WTC11 (cell line): Measurements from ENCODE around the gene DHRSX. TPM values are rescaled to one million over a fixed set of nuclear protein-coding genes. Genes with fewer than 3 reads are reported as not detected.
"Not testable (repeated sequence)": the region's sequence is repeated elsewhere in the genome, so short reads cannot be mapped to it uniquely, and the experiment has no call there.

Experiments used
- ATAC-seq: fragments of 200-7000 bp; cut with Tn5 transposase; 2 replicates; pipeline ENCODE4 v1.10.0; 2021; ENCODE audit warnings: mild to moderate bottlenecking, moderate library complexity
- CTCF ChIA-PET: fragments of 300-600 bp; sonication (Branson Sonifier 250); formaldehyde crosslinking; loops from one replicate; lab custom pipeline; 2021; ENCODE audit warnings: antibody characterized with exemption; lab: Charles Lee
- POLR2A ChIA-PET: fragments of 350-600 bp; sonication (Branson Sonifier 250); formaldehyde crosslinking; loops from one replicate; lab custom pipeline; 2021; ENCODE audit warnings: antibody characterized with exemption; lab: Charles Lee
- DNase-seq: peaks from one replicate; pipeline ENCODE4 v3.0.0; 2021; ENCODE audit warnings: low spot score
- H3K27ac Mint-ChIP-seq: 2 replicates; pipeline ENCODE4 v1.8.0; 2021; ENCODE audit warnings: mixed read lengths
- H3K27me3 Mint-ChIP-seq: 2 replicates; pipeline ENCODE4 v1.8.0; 2021; ENCODE audit warnings: low read depth, mild to moderate bottlenecking, moderate library complexity, mixed read lengths
- H3K36me3 Mint-ChIP-seq: 2 replicates; pipeline ENCODE4 v1.8.0; 2021; ENCODE audit warnings: mixed read lengths
- H3K4me1 Mint-ChIP-seq: 2 replicates; pipeline ENCODE4 v1.8.0; 2022; ENCODE audit warnings: mixed read lengths
- H3K4me3 Mint-ChIP-seq: 2 replicates; pipeline ENCODE4 v1.8.0; 2021; ENCODE audit warnings: mild to moderate bottlenecking, moderate library complexity, mixed read lengths
- H3K9me3 Mint-ChIP-seq: 2 replicates; pipeline ENCODE4 v1.8.0; 2021; ENCODE audit warnings: mixed read lengths
- ATF3 ChIP-seq: sonication (generic); formaldehyde crosslinking; conservative IDR thresholded peaks from 2 replicates; pipeline ENCODE4 v1.8.1; 2022; ENCODE audit warnings: mild to moderate bottlenecking, missing genetic modification reagents
- CREB1 ChIP-seq: sonication (generic); formaldehyde crosslinking; IDR thresholded peaks from 2 replicates; pipeline ENCODE4 v1.8.0; 2023; ENCODE audit warnings: mild to moderate bottlenecking, missing genetic modification reagents
- CTCF ChIP-seq: fragments of 200-600 bp; IDR thresholded peaks from 2 replicates; pipeline ENCODE4 v1.8.0; 2022; ENCODE audit warnings: antibody characterized with exemption
- ESRRA ChIP-seq: sonication (generic); formaldehyde crosslinking; IDR thresholded peaks from 2 replicates; pipeline ENCODE4 v1.8.1; 2022; ENCODE audit warnings: mild to moderate bottlenecking, missing genetic modification reagents, borderline replicate concordance
- GABPB1 ChIP-seq: sonication (generic); formaldehyde crosslinking; IDR thresholded peaks from 2 replicates; pipeline ENCODE4 v1.8.1; 2023; ENCODE audit warnings: mild to moderate bottlenecking, missing genetic modification reagents
- GTF2I ChIP-seq: fragments of 250-450 bp; sonication (Bioruptor Pico); conservative IDR thresholded peaks from 2 replicates; pipeline ENCODE4 v1.4.0; 2021; ENCODE audit warnings: mild to moderate bottlenecking
- MAX ChIP-seq: sonication (generic); formaldehyde crosslinking; IDR thresholded peaks from 2 replicates; pipeline ENCODE4 v1.8.0; 2022; ENCODE audit warnings: mild to moderate bottlenecking, missing genetic modification reagents
- NFATC4 ChIP-seq: fragments of 250-450 bp; sonication (Bioruptor Pico); IDR thresholded peaks from 2 replicates; pipeline ENCODE4 v1.9.0; 2021; ENCODE audit warnings: mild to moderate bottlenecking
- NR3C1 ChIP-seq: sonication (generic); formaldehyde crosslinking; conservative IDR thresholded peaks from 2 replicates; pipeline ENCODE4 v1.8.1; 2023; ENCODE audit warnings: low read depth, mild to moderate bottlenecking, missing genetic modification reagents
- PRDM15 ChIP-seq: sonication (generic); formaldehyde crosslinking; IDR thresholded peaks from 2 replicates; pipeline ENCODE4 v1.8.0; 2022; ENCODE audit warnings: missing genetic modification reagents
- PRRX2 ChIP-seq: fragments of 250-450 bp; sonication (Bioruptor Pico); IDR thresholded peaks from 2 replicates; pipeline ENCODE4 v1.8.0; 2021; ENCODE audit warnings: mild to moderate bottlenecking
- SOX15 ChIP-seq: fragments of 250-450 bp; sonication (Bioruptor Pico); IDR thresholded peaks from 2 replicates; pipeline ENCODE4 v1.9.0; 2021; ENCODE audit warnings: mild to moderate bottlenecking
- STAT6 ChIP-seq: sonication (generic); formaldehyde crosslinking; conservative IDR thresholded peaks from 2 replicates; pipeline ENCODE4 v1.8.1; 2023; ENCODE audit warnings: mild to moderate bottlenecking, low read depth, missing genetic modification reagents, moderate library complexity
- ZNF219 ChIP-seq: sonication (generic); formaldehyde crosslinking; IDR thresholded peaks from 2 replicates; pipeline ENCODE4 v1.8.0; 2023; ENCODE audit warnings: missing genetic modification reagents, mild to moderate bottlenecking, borderline replicate concordance
- ZNF317 ChIP-seq: sonication (generic); formaldehyde crosslinking; IDR thresholded peaks from 2 replicates; pipeline ENCODE4 v1.8.1; 2023; ENCODE audit warnings: low read depth, mild to moderate bottlenecking, moderate library complexity, missing genetic modification reagents, borderline replicate concordance
- ZNF532 ChIP-seq: fragments of 250-450 bp; sonication (Bioruptor Pico); IDR thresholded peaks from 2 replicates; pipeline ENCODE4 v1.9.0; 2021; ENCODE audit warnings: mild to moderate bottlenecking, borderline replicate concordance
- total RNA-seq: library from RNA; stranded (reverse); gene quantifications from 3 replicates; pipeline ENCODE4 v1.2.3, GENCODE V29; 2021

The DHRSX gene
- total RNA-seq, 1 experiment from 2014 or later, result 28.2 TPM

- no peak for DNase-seq
- H3K4me3 Mint-ChIP-seq, result no peak overlapping the region
- H3K4me1 Mint-ChIP-seq, result peaks cover 11% of the 10 kb centered on the region
- TF ChIP-seq ZNF532 (no peak), GABPB1 (no peak), MAX (CRISPR knock-in tag) (no peak), PRRX2 (CRISPR knock-in tag) (no peak), ZNF317 (CRISPR knock-in tag) (no peak), NR3C1 (CRISPR knock-in tag) (no peak)
- TF ChIP-seq, all 79 proteins: peak for 0
- no peak overlapping the region for H3K27ac Mint-ChIP-seq
- no peak for ATAC-seq
- ChIA-PET POLR2A (no interaction called here), CTCF (no interaction called here)
- peaks cover 27% of the 10 kb centered on the region for H3K9me3 Mint-ChIP-seq
- peaks cover 53% of the 10 kb centered on the region for H3K36me3 Mint-ChIP-seq
- H3K27me3 Mint-ChIP-seq, result no peaks in the 10 kb centered on the region; the same call in 1 of the 2 replicates
Measured at GRCh38 chrX:2424317-2424716, 76.5 kb downstream of the DHRSX start.

- H3K36me3 Mint-ChIP-seq, result peaks cover 50% of the 10 kb centered on the region
- ATAC-seq (no peak), DNase-seq (no peak)
- no peak overlapping the region for H3K27ac Mint-ChIP-seq
- no peak overlapping the region for H3K4me3 Mint-ChIP-seq
- H3K4me1 Mint-ChIP-seq, result peaks cover 11% of the 10 kb centered on the region
- CTCF ChIA-PET, result no interaction called here
- POLR2A ChIA-PET, result no interaction called here
- TF ChIP-seq SOX15 (no peak), STAT6 (no peak), PRDM15 (CRISPR knock-in tag) (no peak), GTF2I (no peak), ESRRA (CRISPR knock-in tag) (no peak)
- H3K9me3 Mint-ChIP-seq, result peaks cover 25% of the 10 kb centered on the region
- no peaks in the 10 kb centered on the region; the same call in 1 of the 2 replicates for H3K27me3 Mint-ChIP-seq
Measured at GRCh38 chrX:2423899-2424298, 76.9 kb downstream of the DHRSX start.

GRCh38 chrX:2423282-2423681 is 77.5 kb downstream of the DHRSX start:
- TF ChIP-seq NFATC4 (CRISPR knock-in tag) (no peak), ZNF219 (CRISPR knock-in tag) (no peak), CTCF (no peak), PRRX2 (CRISPR knock-in tag) (no peak), ATF3 (CRISPR knock-in tag) (no peak), CREB1 (no peak), GTF2I (no peak)
- Mint-ChIP-seq H3K36me3 (peaks cover 45% of the 10 kb centered on the region), H3K9me3 (peaks cover 20% of the 10 kb centered on the region), H3K27ac (no peak overlapping the region), H3K27me3 (no peaks in the 10 kb centered on the region; the same call in 1 of the 2 replicates), H3K4me1 (peaks cover 11% of the 10 kb centered on the region), H3K4me3 (no peak overlapping the region)
- POLR2A ChIA-PET, result no interaction called here
- no peak for DNase-seq
- CTCF ChIA-PET, result no interaction called here
- ATAC-seq, result no peak

GRCh38 chrX:2419418-2419817 is 81.4 kb downstream of the DHRSX start:
- H3K27ac Mint-ChIP-seq, H3K4me1 Mint-ChIP-seq, CTCF ChIA-PET, H3K9me3 Mint-ChIP-seq, POLR2A ChIA-PET, ATAC-seq, H3K27me3 Mint-ChIP-seq, DNase-seq, H3K4me3 Mint-ChIP-seq: not testable (repeated sequence)
- H3K36me3 Mint-ChIP-seq, result peaks cover 18% of the 10 kb centered on the region
